Peyer's patch (tissue), 4 donors: ENCODE results near the gene PLXNA2.

ENCODE experiments used
- POLR2A ChIP-seq, 2 donors: fragments of 450-650 bp; IDR thresholded peaks; one replicate each; pipeline ENCODE4 v1.5.1; 2017; ENCODE audit warnings: antibody characterized with exemption in 2 of 2, mild to moderate bottlenecking in 2 of 2, moderate library complexity in 2 of 2
- TF ChIP-seq, protein P1 (sequence below), 6 experiments: fragments of 450-650 bp in 4 of 6; fragments of 200-600 bp in 2 of 6; sonication (generic) in 1 of 6; IDR thresholded peaks; one replicate each; pipeline ENCODE4 v1.5.1; 2017 to 2019; ENCODE audit warnings: antibody characterized with exemption in 6 of 6, mild to moderate bottlenecking in 3 of 6, moderate library complexity in 1 of 6

DNA sequence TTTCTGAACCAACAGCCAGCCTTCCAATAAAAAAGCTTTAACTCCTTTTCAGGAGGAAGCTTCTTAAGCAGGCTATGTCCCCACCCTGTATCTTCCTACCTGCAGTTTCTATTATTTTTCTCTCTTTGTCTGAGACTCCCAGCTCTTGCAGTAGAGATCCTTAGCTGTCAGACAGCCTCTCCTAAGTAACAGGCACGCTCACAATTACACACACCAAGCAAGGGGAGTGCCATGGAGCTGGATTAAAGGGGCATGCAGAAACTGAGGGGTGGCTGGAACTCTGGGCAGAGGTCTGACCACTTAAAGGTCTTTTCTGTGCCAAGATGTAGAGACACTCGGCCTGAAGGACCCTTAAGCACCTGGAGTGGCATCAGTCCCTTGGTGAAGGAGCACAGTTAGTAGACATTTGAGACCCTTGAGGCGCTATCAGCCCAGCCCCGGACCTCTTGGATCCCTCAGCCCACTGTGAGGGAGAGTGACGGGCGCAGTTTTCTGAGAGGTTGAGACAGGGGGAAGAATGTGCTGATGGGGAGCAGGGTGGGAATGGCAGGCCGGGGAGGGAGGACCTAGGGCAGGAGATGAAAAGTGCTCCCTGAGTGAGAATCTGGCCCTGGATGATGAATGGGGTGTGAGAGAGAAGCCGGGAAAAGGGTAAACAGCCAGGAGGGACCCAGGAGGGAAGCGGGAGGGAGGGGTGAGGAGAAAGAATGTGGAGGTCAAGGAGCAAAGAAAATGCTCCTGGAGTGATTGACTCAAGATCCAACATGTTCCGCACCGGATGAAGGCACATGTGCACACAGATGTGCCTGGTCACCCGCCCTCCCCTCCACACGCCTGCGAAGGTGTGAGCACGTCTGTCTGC is 13.3 kb downstream of the PLXNA2 start:
- TF ChIP-seq, protein P1, sequence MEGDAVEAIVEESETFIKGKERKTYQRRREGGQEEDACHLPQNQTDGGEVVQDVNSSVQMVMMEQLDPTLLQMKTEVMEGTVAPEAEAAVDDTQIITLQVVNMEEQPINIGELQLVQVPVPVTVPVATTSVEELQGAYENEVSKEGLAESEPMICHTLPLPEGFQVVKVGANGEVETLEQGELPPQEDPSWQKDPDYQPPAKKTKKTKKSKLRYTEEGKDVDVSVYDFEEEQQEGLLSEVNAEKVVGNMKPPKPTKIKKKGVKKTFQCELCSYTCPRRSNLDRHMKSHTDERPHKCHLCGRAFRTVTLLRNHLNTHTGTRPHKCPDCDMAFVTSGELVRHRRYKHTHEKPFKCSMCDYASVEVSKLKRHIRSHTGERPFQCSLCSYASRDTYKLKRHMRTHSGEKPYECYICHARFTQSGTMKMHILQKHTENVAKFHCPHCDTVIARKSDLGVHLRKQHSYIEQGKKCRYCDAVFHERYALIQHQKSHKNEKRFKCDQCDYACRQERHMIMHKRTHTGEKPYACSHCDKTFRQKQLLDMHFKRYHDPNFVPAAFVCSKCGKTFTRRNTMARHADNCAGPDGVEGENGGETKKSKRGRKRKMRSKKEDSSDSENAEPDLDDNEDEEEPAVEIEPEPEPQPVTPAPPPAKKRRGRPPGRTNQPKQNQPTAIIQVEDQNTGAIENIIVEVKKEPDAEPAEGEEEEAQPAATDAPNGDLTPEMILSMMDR (IDR thresholded peaks at IDR 0.05): no peak
- TF ChIP-seq POLR2A (IDR thresholded peaks at IDR 0.05): no peak
